Activated CD4-positive, CD25-positive, alpha-beta regulatory T cell treated with anti-CD3 and anti-CD28 coated beads, Interleukin-2, amount 50 U/mL, for 72 hours (primary cell): ENCODE results near the gene VTI1A.

Source experiments
- DNase-seq: peaks from one replicate; pipeline ENCODE4 v3.0.0; 2021

VTI1A gene

GRCh38 chr10:112793202-112793921 is 346.3 kb downstream of the VTI1A start:
- no peak for DNase-seq

- DNase-seq = no peak
Measured at GRCh38 chr10:112794201-112794600, 347.2 kb downstream of the VTI1A start.

- DNase-seq = no peak
Measured at GRCh38 chr10:112795067-112795466, 348.1 kb downstream of the VTI1A start.

DNA sequence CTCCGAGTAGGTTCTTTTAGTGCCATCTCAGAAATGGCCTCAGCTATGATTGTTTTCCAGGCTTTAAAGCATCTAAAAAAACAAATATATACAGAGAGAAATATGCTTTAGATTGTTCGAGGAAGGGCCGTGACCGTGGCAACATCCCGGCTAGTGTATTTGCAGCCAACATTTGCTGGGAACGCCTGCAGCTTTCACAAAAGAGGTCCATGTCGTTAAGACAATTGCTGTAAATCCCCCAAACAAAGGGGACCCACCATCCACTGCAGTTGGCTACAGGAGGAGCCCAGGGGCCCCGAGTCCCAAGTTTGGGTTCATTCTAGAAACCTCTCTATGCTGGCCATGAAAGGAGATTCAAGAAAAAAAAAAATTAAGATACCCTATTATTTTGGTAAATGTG is 350.2 kb downstream of the VTI1A start:
- DNase-seq = no peak

- DNase-seq = no peak
Measured at GRCh38 chr10:112797855-112798254, 350.8 kb downstream of the VTI1A start.

DNA sequence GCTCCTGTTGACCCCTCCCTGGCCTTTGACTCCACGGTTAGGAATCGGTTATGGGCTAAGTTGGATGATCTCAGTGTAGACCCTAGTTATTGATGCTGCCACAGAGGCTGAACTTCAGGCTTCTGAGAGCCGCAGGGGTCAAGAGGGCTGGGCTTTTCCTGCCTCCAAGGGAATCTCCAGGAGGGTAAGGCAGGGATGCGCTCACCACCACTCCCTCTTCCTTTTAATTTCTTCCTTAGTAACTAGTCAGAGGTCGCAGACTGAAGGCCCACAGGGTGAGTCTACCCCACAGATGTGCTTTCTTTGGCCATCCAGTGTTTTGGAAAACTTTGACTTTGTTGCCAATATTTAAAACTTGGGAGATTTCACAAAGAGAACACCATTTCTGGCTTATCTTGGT is 352.0 kb downstream of the VTI1A start:
- no peak for DNase-seq

GRCh38 chr10:112799726-112800510 is 352.9 kb downstream of the VTI1A start:
- DNase-seq = no peak

DNA sequence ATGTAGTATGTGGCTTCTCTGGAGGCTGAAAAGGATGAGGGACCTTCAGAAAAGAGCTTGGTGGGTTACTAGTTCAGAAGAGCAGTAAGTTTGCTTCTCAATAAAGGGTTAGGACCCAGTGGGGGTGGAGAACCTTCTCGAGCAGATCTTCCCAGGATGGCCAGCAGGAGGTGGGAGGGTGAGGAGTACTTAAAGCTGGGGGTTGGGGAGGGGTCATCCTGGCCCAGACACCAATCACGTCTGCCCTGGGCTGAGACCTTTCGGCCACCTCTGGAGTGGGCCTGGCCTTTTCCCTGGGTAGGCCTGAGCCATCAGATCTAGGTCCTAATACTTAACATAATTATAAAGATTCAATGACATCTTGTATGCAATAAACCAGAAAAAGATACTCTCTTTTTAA is 354.0 kb downstream of the VTI1A start:
- no peak for DNase-seq

- DNase-seq = no peak
Measured at GRCh38 chr10:112801748-112802147, 354.7 kb downstream of the VTI1A start.

DNA sequence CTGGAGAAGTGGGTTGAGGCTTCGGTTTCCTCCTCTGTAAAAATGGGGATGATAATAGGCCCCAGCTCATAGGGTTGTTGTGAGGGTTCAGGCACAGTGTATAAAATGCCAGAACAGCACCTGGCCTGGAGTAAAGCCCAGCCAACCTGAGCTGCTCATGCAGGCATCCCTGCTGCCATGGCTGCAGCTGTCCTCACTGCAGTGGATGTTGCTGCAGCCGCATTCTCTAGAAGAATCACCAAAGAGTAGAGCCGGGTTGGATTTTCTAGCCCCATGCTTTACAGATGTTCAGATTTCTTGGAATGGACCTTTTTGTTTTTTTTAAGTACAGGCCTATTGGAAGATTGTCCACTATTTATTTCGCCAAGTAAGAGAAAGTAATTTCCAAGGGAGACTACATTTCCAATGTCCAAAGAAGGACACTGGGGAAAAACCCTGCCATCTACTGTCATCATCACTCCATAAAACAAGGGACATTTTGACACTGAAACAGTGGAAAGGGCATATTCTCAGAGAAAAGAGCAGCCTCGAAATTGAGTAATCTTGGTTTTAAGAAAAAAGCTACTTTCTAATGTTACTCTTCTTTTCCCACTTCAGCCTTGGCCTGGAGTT is 355.5 kb downstream of the VTI1A start:
- DNase-seq = no peak

GRCh38 chr10:112803961-112804401 is 357.0 kb downstream of the VTI1A start:
- DNase-seq = no peak

DNA sequence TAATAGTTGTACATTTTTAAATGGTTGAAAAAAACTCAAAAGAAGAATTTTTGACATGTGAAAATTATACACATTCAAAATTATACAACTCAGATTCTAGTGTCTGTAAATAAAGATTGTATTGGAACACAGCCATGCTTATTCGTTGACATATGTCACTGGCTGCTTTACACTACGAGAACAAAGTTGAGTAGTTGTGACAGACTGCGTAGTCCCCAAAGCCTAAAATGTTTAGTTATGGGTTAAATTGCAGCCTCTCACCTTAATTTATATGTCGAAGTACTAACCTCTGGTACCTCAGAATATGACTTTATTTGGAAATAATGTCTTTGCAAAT is 358.2 kb downstream of the VTI1A start:
- DNase-seq = no peak

DNA sequence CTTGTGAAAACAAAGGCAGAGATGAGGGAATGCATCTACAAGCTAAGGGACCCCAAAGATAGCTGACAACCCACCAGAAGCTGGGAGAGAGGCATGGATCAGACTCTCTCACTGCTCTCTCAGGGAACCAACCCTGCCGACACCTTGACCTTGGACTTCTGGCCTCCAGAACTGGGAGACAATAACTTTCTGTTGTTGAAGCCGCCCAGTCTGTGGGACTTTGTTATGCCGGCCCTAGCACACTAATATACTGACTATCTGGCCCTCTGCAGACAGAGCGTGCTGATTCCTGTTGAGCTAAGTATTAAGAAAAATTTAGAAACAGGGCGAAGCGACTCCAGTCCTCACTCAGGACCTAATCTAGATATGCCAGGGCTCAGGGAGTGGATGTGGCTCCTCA is 358.7 kb downstream of the VTI1A start:
- DNase-seq = no peak

GRCh38 chr10:112807013-112807412 is 360.0 kb downstream of the VTI1A start:
- DNase-seq = no peak

DNA sequence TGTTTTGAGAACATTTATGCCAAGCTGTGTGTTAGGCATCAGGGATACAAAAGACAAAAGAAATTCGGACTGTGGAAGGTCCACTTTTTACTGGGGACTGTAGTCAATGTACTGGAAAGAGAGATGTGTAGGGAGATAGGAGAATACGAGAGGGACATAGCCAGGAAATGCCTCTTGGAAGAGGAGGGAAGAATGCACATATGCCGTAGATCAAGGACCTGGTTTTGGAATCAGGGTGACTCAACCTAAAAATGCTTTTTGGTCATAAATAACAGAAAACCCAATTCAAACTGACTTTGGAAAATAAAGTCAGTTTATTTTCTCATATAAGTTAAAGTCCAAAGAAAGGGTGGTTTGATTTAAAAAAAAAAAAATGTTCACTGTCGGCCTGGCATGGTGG is 362.7 kb downstream of the VTI1A start:
- no peak for DNase-seq

GRCh38 chr10:112810711-112811151 is 363.7 kb downstream of the VTI1A start:
- DNase-seq = no peak

DNA sequence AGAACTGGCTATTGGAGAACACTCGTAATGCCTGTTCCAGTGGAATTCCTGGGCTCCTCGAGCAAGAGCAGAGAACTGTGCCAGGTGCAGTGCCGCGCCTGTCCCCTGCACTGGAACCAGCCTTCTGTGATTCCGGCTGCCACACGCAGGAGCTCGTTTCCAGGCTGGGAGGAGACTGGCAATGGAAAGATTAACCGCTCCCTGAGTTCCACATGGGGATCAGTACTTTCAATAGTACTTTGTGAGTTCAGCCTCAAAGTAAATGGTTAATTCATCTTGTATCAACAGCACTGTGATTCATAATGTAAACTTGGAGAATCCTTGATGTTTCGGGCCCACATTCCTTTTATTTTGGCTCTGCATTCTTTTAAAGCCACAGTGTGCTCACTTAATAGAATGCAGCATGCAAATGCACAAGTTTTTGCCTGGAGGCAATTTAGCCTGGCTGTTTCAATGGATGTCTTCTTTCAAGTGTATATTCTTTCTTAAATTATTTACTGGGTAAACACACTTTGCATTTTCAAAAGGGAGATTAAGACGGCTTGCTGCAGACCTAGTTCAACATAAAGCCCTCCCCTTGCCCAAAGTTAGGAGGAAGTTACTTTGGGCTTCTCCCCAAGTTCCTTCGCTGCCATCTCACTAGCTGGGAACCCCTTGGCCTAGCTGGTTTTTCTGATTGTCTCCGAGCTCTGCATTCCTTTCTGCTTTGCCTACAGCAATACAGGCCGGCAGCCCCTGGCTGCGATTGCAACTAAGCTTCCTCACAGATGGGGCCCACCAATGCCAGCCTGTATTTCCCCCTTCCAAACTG is 364.9 kb downstream of the VTI1A start:
- no peak for DNase-seq

GRCh38 chr10:112812586-112812985 is 365.6 kb downstream of the VTI1A start:
- no peak for DNase-seq

GRCh38 chr10:112813866-112814591 is 367.0 kb downstream of the VTI1A start:
- no peak for DNase-seq

DNA sequence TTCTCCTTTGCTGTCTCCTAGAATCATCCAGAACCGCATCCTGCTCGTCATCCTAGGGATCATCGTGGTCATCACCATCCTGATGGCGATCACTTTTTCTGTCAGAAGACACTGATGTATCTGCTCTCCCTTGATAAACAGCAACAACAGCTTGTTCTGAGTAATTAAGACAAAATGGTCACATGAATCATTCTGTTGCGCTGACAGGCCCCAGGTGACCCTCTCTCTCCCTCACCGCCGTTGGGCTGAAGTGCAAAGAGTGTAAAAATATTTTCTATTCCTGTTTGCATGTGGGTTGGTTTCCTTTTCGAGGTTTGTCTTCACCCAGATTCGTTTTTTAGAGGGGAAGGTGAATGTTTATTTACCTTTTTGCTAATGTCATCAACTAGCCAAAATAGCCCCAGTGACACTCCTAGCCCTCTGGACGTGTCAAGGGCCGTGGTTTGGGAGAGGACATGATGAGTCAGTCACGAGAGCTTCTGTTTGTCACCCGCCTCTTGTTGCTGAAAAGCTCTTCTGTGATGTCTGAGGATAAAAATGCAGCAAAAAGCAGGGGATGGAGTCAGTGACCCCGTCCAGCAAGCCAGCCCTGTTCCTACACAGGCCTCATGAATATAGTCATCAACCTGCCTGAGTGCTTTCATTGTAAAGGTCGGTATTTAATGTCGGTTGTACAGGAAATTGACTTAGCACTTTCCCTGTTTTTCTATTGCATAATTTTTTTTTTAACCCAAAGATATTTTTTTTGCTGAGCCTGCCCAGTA is 368.4 kb downstream of the VTI1A start:
- DNase-seq = no peak

DNA sequence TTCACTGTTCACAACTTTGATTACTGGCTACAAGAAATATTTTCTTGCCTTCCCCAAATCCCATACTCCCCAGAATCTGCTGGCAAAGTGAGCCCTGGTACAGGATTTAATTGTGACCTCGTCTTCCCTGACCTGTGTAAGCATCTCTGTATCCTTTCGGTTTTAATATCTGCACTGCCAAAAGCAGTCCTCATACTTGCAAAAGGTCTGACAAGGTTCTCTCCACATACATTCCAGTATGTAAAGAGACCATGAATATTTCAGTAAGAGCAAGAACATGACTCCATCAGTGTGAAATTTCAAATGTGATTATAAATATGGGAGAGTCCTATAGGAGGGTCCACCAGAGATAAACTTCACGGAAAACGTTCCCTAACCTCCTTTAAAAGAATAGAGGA is 369.0 kb downstream of the VTI1A start:
- no peak for DNase-seq

DNA sequence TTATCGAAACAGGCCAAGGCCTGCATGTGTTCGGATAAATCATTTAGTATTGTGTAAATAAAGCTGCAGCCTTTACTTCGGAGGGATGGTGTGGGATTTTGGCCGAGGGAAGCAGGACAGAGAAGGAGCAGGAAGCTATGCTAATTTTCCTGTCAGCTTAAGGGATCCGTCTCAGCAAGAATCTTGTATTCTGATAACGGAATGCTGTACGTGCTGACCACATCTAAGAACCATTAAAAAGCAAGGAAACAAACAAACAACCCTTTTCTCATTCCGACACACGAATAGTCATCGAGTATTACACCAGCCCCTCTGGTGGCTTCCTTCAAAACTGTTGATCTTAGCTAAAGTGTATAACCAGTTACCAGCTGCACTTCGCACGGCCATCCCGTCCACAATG is 369.9 kb downstream of the VTI1A start:
- no peak for DNase-seq
